HuH-7.5 (cell line): Measurements from ENCODE around the gene MYPN.
A peak's percentile ranks its signal among the peaks of the same experiment; 100 is the strongest.

ENCODE experiments used
- DNase-seq: peaks from one replicate; pipeline ENCODE4 v3.0.0; 2011; ENCODE audit warnings: low spot score

MYPN gene

GRCh38 chr10:68090586-68090985, 18.7 kb upstream of the MYPN start:
- no peak for DNase-seq

- DNase-seq, result no peak
These were observed 16.8 kb upstream of the MYPN start for GRCh38 chr10:68092512-68092911.

GRCh38 chr10:68095153-68095552, 14.1 kb upstream of the MYPN start:
- DNase-seq, result no peak

- no peak for DNase-seq
These were observed 12.3 kb upstream of the MYPN start for GRCh38 chr10:68096913-68097516.

GRCh38 chr10:68099736-68100135, 9.6 kb upstream of the MYPN start:
- no peak for DNase-seq

GRCh38 chr10:68101066-68101465, 8.2 kb upstream of the MYPN start:
- DNase-seq, result no peak

GRCh38 chr10:68103261-68103878, 5.9 kb upstream of the MYPN start:
- DNase-seq, result no peak

GRCh38 chr10:68103901-68104300, 5.4 kb upstream of the MYPN start:
- DNase-seq, result no peak

GRCh38 chr10:68105820-68106219, 3.5 kb upstream of the MYPN start:
- no peak for DNase-seq

GRCh38 chr10:68106656-68107055, 2.6 kb upstream of the MYPN start:
- no peak for DNase-seq

- no peak for DNase-seq
These were observed 1.6 kb upstream of the MYPN start for GRCh38 chr10:68107651-68108050.

GRCh38 chr10:68108051-68108450, 1.2 kb upstream of the MYPN start:
- DNase-seq, result no peak

- DNase-seq, result no peak
These were observed 635 bp upstream of the MYPN start for GRCh38 chr10:68108653-68109052.

- DNase-seq, result no peak
These were observed 739 bp downstream of the MYPN start for GRCh38 chr10:68110027-68110426.

GRCh38 chr10:68111584-68111983, 2.3 kb downstream of the MYPN start:
- no peak for DNase-seq

- DNase-seq, result no peak
These were observed 3.5 kb downstream of the MYPN start for GRCh38 chr10:68112837-68113236.

GRCh38 chr10:68118657-68119056, 9.4 kb downstream of the MYPN start:
- no peak for DNase-seq

- DNase-seq, result no peak
These were observed 11.9 kb downstream of the MYPN start for GRCh38 chr10:68121020-68121743.

- DNase-seq, result no peak
These were observed 12.6 kb downstream of the MYPN start for GRCh38 chr10:68121852-68122251.

GRCh38 chr10:68124718-68125117, 15.4 kb downstream of the MYPN start:
- DNase-seq, result no peak

- DNase-seq, result peak; percentile 16
These were observed 16.5 kb downstream of the MYPN start for GRCh38 chr10:68125772-68126171.

GRCh38 chr10:68128015-68128414, 18.7 kb downstream of the MYPN start:
- no peak for DNase-seq

- DNase-seq, result no peak
These were observed 23.1 kb downstream of the MYPN start for GRCh38 chr10:68132391-68132790.

- DNase-seq, result no peak
These were observed 24.2 kb downstream of the MYPN start for GRCh38 chr10:68133523-68133922.
